Spinal cord (tissue), 10 donors: ENCODE measurements around the gene FTH1. TPM values are rescaled to one million over a fixed set of nuclear protein-coding genes. Genes with fewer than 3 reads are reported as not detected.
A peak's percentile ranks its signal among the peaks of the same experiment; 100 is the strongest.
"Not testable (repeated sequence)": the region's sequence is repeated elsewhere in the genome, so short reads cannot be mapped to it uniquely, and the experiment has no call there.

ENCODE experiments used
- DNase-seq, 6 donors: peaks; one replicate each; pipeline versions ENCODE4 v3.0.0 to v3.0.0-alpha.2; 2013 to 2015; ENCODE audit warnings: low spot score in 6 of 6, low read depth in 4 of 6
- H3K27ac ChIP-seq: one replicate; pipeline ENCODE4 v1.5.1; 2013; ENCODE audit warnings: low read depth, low read length, control low read depth
- H3K27me3 ChIP-seq: one replicate; pipeline ENCODE4 v1.6.1; 2013; ENCODE audit warnings: low read length; ENCODE audit not compliant: control insufficient read depth, insufficient read depth
- H3K36me3 ChIP-seq: one replicate; pipeline ENCODE4 v1.6.1; 2013; ENCODE audit warnings: low read length; ENCODE audit not compliant: control insufficient read depth, insufficient read depth
- H3K4me1 ChIP-seq: one replicate; pipeline ENCODE4 v1.6.1; 2013; ENCODE audit warnings: low read length; ENCODE audit not compliant: control insufficient read depth, insufficient read depth
- H3K4me3 ChIP-seq: one replicate; pipeline ENCODE4 v1.5.1; 2013; ENCODE audit warnings: low read depth, low read length, control low read depth
- H3K9me3 ChIP-seq: one replicate; pipeline ENCODE4 v1.6.1; 2013; ENCODE audit warnings: low read length; ENCODE audit not compliant: control insufficient read depth, insufficient read depth
- WGBS: methylation state at CpG from one replicate; pipeline ENCODE4 v1.1.5; 2013; ENCODE audit warnings: missing lambda C conversion rate; ENCODE audit not compliant: insufficient coverage; 5-methylcytosine and 5-hydroxymethylcytosine counted together
- polyA plus RNA-seq, 2 donors: library from polyadenylated mRNA; unstranded; fragments of 120-200 nt; gene quantifications; one replicate each; pipeline ENCODE4 v1.2.1, GENCODE V29; 2013; ENCODE audit not compliant: insufficient read length in 2 of 2
- total RNA-seq, 2 donors: library from RNA; depleted of rRNA in 1 of 2; stranded (reverse); fragments of 120-200 nt in 1 of 2; fragments of >200 nt in 1 of 2; gene quantifications; one replicate each; pipeline versions ENCODE4 v1.2.3 to v1.2.4, GENCODE V29; 2013 to 2014
- donor health status: healthy.

Gene FTH1
- total and polyA plus RNA-seq, 4 donors: 878 to 3,889 (median 2,436) TPM

- H3K4me1 ChIP-seq: peaks cover 40% of the 10 kb centered on the region
- no peak overlapping the region for H3K4me3 ChIP-seq
- DNase-seq: no peak
Measured at GRCh38 chr11:61972112-61972671, 4.8 kb upstream of the FTH1 start.

DNA sequence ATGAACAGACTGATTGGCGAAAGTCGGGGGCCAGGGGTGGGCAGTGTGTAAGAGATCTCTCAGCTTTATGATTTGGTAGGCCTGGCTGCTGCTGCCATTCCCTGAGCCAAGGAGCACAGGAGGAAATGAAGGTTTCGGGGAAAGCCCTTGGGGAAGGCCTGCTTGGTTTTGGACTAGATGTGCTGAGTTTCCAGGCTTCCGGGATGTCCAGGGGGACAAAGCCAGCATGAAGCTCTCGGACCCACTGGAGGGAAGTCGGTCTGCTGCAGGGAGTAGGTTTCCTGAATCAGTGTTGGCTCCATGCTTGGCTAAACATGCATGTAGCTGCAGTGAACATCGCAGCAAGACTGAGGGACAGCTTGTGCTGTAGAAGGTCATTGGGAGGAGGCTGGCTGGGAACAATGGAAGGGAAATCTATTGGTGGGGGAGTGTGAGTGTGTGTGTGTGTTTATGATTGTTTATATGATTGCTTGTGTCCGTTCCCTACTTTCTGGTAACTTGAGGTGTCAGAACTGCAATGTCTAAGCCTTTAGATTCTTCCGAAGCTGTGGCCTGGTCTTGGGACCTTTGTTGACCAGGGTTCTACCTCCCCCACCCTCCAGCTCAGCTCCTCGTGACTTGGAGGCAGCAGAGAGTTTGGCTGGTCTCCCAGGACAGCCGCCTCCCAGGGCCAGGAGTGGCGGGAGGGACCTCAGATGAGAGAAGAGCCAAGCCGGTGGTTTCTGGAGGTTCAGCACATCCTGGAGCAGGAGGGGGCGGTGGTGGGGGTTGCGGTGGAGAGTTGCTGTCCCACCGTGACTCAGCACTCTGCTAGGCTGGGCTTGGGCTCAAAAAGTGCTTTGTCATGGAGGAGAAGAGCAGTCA is 4.0 kb upstream of the FTH1 start:
- H3K27ac ChIP-seq: peak overlapping the region; percentile 97
- 40% methylated on average over 13 of the region's 16 CpGs for WGBS
- no peak overlapping the region for H3K4me3 ChIP-seq
- H3K9me3 ChIP-seq: no peaks in the 10 kb centered on the region
- H3K36me3 ChIP-seq: no peaks in the 10 kb centered on the region
- peak in 2 of 6 donors; percentile 82 to 94 for DNase-seq
- H3K4me1 ChIP-seq: peaks cover 40% of the 10 kb centered on the region
- H3K27me3 ChIP-seq: no peaks in the 10 kb centered on the region

More at GRCh38 chr11:61972112-61972671, 4.8 kb upstream of the FTH1 start:
- H3K36me3 ChIP-seq: no peaks in the 10 kb centered on the region
- no peaks in the 10 kb centered on the region for H3K27me3 ChIP-seq
- WGBS: 57% methylated on average over 3 of the region's 7 CpGs
- peak overlapping the region; percentile 97 for H3K27ac ChIP-seq
- no peaks in the 10 kb centered on the region for H3K9me3 ChIP-seq

DNA sequence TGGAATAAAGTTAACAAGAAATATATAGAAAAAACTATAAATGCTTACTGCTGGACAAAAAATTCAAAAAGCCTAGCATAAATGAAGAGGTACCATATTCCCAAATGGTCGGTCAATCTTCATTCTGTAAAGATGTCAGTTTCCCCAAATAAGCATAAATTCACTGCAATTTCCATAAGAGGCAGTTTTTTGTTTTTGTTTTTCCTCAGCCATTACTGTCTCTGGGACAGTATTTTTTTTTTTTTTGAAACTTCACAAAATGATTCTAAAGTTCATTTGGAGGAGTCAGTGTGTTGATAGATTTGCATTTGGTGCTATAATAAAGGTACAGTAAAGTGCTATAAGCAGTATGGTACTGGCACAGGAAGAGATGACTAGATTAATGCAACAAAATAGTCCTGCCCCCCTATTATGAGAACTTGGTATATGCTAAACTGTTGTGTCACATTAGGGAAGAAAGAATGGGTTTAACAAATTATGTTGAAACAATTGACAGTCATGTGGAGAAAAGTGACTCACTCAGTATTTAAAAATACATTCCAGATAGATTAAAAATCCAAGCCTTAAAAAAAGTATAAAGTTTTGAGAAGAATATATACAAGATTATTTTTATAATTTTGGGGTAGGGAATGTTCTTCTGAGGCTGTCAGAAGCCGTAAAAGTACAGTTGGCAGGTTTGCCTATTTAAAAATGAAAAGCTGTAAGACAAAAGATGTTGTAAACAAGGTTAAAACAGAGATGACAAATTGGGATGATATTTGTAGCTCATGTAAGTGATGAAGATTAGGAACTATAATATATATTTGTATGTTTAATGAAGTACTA is 2.6 kb upstream of the FTH1 start:
- H3K4me3 ChIP-seq: no peak overlapping the region
- peaks cover 40% of the 10 kb centered on the region for H3K4me1 ChIP-seq
- H3K9me3 ChIP-seq: no peaks in the 10 kb centered on the region
- no peaks in the 10 kb centered on the region for H3K27me3 ChIP-seq
- DNase-seq: no peak
- H3K27ac ChIP-seq: peak overlapping the region; percentile 97
- H3K36me3 ChIP-seq: peaks cover 1% of the 10 kb centered on the region
- 83% methylated on average over 1 of the region's 2 CpGs for WGBS

DNA sequence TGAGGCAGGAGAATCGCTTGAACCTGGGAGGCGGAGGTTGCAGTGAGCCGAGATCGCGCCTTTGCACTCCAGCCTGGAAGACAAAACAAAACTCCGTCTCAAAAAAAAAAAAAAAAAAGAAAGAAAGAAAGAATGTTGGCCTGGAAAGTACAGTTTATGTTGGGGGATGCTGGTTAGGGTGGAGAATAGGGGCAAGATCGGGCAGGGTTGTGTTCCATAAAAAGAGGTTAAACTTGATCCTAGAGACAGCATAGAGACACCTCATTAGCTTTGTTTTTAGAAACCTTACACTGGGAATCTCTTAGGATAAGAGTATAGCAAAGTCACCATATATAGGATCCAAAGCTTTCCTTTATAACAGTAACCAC is 1.9 kb upstream of the FTH1 start:
- Histone ChIP-seq H3K27me3 (no peaks in the 10 kb centered on the region), H3K9me3 (no peaks in the 10 kb centered on the region), H3K27ac (no peak overlapping the region), H3K4me3 (no peak overlapping the region), H3K4me1 (peaks cover 40% of the 10 kb centered on the region), H3K36me3 (peaks cover 4% of the 10 kb centered on the region)
- DNase-seq: no peak
- no CpG with 5 or more reads among the region's 7 CpGs for whole genome bisulfite sequencing

DNA sequence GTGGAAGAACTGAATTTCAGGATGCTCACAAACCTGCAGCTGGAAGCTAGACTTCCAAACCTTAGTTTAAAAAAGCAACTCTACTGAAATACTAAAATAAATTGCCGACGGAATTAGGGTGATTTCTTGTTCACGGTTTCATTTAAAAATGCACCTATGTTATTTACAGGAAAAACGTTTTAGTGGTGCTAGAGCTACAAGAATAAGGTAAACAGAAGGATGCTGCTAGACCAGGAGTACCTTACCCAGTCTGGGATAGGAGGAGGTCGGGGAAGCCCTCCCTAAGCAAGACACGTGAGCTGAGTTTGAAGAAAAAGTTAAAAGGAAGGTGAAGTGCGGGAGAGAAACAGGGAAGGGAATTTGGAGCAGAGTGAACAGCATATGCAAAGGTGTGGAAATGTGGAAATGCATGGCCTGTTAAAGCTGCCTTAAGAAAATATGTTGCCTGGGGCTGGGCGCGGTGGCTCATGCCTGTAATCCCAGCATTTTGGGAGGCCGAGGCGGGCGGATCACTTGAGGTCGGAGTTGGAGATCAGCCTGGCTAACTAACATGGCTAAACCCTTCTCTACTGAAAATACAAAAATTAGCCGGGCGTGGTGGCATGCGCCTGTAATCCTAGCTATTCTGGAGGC is 1.4 kb upstream of the FTH1 start:
- 89% methylated on average over 10 of the region's 16 CpGs for WGBS
- Histone ChIP-seq H3K4me3 (peak overlapping the region; percentile 92), H3K4me1 (peaks cover 40% of the 10 kb centered on the region), H3K36me3 (peaks cover 6% of the 10 kb centered on the region), H3K27ac (peak overlapping the region; percentile 97), H3K27me3 (no peaks in the 10 kb centered on the region), H3K9me3 (no peaks in the 10 kb centered on the region)
- no peak for DNase-seq

DNA sequence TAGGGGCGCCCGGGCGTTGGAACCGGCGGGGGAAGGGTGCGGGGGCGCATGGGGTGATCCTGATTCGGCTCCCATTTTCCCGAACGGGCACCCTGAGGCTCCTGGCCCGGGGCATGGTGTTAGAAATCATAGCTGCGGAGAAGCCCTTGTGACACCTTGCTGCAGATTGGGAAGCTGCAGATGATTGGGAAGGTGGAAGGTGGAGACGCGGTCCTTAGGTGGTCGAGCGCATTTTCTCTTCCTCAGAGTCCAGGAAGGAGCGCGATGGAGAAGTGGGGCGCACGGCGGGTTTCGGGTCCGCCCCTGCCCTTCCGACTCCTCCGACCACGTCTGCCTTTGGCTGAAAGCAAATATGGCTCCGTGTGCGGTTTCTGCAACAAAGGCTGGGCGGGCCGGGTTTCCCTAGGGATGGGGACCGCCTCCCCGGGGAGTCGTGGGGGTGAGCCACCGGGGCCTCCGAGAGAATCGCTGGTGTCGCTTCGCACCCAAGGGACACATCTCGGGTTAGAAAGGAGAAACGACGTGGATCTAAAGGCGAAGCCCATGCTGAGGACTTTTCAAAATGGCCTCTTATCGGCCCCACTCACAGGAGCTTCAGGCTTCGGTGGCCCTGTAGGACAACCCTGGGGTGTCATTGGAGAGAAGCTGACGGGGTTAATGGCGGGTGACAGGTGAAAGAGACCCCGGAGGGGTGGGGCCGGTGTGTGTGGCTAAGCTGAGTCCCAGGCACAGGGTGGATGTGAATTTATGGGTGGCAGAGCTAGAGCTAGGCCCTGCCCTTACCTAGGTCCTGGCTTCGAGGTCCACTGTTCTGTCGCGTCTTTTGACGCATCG is 707 bp upstream of the FTH1 start:
- H3K4me3 ChIP-seq: peak overlapping the region; percentile 92
- DNase-seq: peak in 2 of 6 donors; percentile 73 to 84
- H3K9me3 ChIP-seq: no peaks in the 10 kb centered on the region
- H3K27ac ChIP-seq: peak overlapping the region; percentile 97
- H3K4me1 ChIP-seq: peaks cover 35% of the 10 kb centered on the region
- no peaks in the 10 kb centered on the region for H3K27me3 ChIP-seq
- WGBS: 3% methylated on average over 46 of the region's 53 CpGs
- H3K36me3 ChIP-seq: peaks cover 13% of the 10 kb centered on the region

GRCh38 chr11:61966734-61967115 is 709 bp downstream of the FTH1 start:
- DNase-seq: peak in 1 of 6 donors; percentile 49
- H3K4me1 ChIP-seq: peaks cover 34% of the 10 kb centered on the region

DNA sequence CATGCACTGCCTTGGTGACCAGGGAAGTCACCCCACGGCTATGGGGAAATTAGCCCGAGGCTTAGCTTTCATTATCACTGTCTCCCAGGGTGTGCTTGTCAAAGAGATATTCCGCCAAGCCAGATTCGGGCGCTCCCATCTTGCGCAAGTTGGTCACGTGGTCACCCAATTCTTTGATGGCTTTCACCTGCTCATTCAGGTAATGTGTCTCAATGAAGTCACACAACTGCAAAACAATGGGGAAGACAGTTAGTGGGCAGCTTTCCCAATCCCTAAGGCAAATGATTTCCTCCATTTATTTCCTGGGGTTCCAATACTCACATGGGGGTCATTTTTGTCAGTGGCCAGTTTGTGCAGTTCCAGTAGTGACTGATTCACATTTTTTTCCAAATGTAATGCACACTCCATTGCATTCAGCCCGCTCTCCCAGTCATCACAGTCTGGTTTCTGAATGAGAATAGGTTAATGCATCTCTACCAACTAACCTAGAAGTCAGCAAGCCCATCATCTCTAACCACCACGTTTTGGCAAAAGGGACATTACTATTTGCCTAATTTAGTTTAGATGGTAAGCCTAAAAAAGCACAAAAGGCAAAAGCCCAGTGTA is 2.7 kb downstream of the FTH1 start:
- 100% methylated on average over 1 of the region's 9 CpGs for WGBS
- peaks cover 37% of the 10 kb centered on the region for H3K4me1 ChIP-seq
- H3K27ac ChIP-seq: not testable (repeated sequence)

More at GRCh38 chr11:61966734-61967115, 709 bp downstream of the FTH1 start:
- H3K4me3 ChIP-seq: peak overlapping the region; percentile 92
- peak overlapping the region; percentile 83 for H3K27ac ChIP-seq
- H3K9me3 ChIP-seq: no peaks in the 10 kb centered on the region
- no peaks in the 10 kb centered on the region for H3K27me3 ChIP-seq
- peaks cover 27% of the 10 kb centered on the region for H3K36me3 ChIP-seq
- WGBS: 0% methylated on average over 13 of the region's 13 CpGs

More for the DNA sequence above, 2.7 kb downstream of the FTH1 start:
- H3K36me3 ChIP-seq: peaks cover 32% of the 10 kb centered on the region
- not testable (repeated sequence) for H3K9me3 ChIP-seq, DNase-seq, H3K27me3 ChIP-seq
- H3K4me3 ChIP-seq: peak overlapping the region; percentile 92
